Hematopoietic multipotent progenitor cell treated with erythropoietin and hydrocortisone succinate and interleukin-3 and kit ligand, for 6 days (in vitro differentiated cells): ENCODE measurements around the gene AGMO.

Experiments
- DNase-seq: peaks from one replicate; pipeline ENCODE4 v3.0.0-alpha.2; 2015

The AGMO gene

GRCh38 chr7:15452670-15453069 is 109.1 kb downstream of the AGMO start:
- no peak for DNase-seq

- no peak for DNase-seq
These were observed 115.1 kb downstream of the AGMO start for GRCh38 chr7:15446722-15447121.

DNA sequence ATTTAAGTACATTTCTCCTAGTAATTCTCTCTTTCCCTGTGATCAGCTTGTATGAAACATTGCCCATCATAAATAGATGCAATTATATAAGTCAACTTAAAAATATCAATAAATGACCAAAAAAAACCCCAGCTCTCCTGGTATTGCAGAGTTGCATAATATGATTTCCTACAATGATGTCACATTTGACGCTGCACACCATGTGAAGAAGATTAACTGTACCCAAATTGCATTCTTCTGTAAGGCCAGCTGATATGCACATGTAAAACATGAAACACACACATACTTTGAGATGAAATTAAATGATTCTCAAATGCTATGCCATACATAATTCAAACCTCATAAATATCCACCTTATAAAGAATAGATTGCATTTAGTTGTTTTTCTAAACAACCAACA is 115.5 kb downstream of the AGMO start:
- DNase-seq, result no peak

GRCh38 chr7:15441915-15442314 is 119.9 kb downstream of the AGMO start:
- no peak for DNase-seq

- DNase-seq, result no peak
These were observed 121.3 kb downstream of the AGMO start for GRCh38 chr7:15440482-15440881.

DNA sequence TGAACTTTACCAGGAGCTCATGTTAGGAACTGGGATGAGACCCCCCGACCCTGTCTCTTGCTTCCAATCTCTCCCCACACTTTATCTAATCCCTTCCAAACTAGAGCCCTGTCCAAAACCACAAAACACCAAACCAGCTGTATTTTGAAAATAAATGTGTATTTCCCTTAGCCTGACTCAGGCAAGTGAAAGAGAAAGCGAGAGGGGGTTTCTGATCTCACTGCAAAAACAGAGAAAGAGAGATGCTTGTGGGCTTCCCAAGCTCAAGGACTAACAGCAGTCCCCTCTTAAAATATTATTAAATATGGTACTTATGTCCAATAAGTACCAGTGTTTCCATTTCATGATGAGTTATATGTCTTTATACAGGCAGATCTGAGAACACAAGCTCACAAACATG is 122.0 kb downstream of the AGMO start:
- no peak for DNase-seq

DNA sequence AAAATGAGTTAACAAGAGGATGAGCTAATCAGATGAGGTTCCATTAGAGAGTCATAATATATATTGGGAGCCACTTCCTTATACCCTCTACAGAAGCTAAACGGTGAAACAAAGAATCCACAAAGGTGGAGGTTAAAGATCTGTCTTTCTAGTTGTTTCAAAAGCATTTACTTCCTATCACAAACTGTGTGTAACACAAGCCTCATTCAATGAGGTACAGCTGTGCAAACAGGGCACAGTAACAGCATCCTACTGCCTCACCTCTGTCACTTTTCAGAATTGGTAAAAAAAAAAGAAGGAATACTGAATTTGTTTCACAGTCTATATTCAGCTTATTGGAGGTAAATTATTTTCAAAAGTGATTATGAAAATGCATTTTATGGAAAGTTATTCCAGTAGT is 128.7 kb downstream of the AGMO start:
- DNase-seq, result no peak

DNA sequence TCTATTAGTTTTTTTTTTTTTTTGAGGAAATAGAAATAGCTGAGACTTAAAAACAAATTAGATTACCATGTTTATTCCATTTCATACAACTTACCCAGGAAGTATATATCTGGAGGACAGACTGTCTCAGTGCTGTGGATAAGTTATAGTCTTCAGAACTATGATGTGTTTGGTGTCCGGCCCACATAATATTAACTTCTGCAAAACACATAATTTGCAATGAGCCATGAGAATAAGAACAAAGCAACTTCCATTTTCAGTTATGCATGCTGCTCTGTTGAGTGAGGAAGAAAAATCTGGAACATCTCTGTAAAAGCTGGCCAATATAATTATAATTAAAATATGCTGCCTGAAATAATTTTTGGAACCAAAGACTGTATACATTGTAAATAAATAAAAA is 130.9 kb downstream of the AGMO start:
- DNase-seq, result no peak

GRCh38 chr7:15430191-15430590 is 131.6 kb downstream of the AGMO start:
- no peak for DNase-seq

DNA sequence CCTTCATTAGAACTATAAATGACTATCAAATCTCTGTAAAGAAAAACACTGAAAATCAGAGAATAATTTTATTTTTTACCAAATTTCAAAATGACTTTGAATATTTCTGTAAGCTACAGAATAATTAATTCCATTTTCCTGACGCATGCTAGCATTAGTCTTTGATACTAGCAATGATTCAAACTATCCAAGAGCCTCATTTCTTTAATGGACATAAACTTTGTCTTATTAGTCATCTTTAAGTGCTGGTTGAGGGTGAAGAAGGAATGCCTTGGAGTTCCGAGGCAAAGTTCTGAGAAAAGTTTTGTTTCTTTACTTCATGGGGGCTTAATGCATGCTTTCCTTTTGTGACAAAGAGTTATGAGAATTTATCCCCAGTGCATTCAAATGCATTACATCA is 137.3 kb downstream of the AGMO start:
- no peak for DNase-seq

DNA sequence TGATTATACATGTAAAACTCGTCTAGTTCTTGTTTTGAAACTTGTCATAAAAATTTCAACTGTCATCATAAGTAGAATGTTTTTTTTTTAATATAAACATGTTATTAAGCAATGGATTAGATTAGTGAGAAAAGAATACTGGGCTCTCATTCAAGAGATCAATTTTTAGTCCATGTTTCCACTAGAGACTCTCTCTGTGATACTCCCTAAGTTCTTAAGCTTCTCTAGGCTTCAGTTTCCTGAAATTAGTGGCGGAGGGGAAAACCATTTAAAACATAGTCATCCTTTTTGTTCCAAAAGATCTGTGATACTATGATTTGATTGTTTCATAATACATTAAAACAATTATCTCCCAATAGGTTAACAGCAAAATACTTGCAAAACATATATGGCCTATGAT is 142.2 kb downstream of the AGMO start:
- no peak for DNase-seq

GRCh38 chr7:15418264-15418663 is 143.6 kb downstream of the AGMO start:
- DNase-seq, result no peak

DNA sequence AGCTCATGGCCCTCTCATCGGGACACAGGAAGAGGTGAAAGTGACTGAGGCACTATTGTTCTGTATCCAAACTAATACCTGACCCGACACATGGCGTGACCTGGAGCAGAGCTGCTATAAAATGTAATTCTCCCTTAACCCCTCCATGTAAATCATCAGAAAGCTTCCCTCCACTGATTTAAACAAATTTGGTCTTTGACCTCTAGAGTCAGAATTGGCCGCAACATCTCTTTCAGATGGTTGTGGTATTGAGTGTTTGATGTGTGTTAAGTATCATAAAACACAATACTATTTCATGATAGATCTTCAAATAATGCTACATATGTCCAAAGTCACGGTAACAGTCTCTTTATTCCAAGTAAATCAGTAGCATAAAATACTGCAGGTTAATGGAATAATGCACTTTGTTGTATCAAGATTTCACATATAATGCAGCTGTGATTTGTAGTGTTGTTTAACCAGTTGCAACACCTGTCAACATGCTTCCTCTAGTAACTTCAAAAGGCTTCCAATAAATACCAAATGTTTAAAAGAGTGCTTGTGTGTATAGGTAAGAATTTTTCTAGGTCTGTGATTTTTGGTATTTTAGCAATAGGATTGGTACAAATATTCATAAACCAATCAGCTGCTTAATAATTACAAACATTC is 144.3 kb downstream of the AGMO start:
- DNase-seq, result no peak

- DNase-seq, result no peak
These were observed 150.8 kb downstream of the AGMO start for GRCh38 chr7:15411019-15411418.

DNA sequence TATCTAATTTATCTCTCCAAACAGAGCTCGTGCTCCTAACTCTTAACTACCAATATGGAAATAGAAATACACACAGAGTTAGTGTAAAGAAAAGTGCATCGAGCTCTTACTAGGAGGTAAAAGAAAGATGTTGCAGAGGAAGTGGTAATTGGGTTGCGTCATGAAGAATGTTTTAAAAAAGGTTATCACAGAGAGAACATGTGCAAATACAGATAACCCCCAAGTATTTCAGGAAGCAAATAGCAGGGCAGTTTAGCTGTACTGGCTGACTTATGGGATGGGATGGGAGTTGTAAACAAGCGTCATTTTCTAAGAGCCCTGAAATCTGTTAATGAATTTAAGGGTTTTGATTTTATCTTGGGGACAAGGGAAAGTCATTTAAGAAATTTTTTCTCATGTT is 153.9 kb downstream of the AGMO start:
- peak; percentile 77 for DNase-seq

DNA sequence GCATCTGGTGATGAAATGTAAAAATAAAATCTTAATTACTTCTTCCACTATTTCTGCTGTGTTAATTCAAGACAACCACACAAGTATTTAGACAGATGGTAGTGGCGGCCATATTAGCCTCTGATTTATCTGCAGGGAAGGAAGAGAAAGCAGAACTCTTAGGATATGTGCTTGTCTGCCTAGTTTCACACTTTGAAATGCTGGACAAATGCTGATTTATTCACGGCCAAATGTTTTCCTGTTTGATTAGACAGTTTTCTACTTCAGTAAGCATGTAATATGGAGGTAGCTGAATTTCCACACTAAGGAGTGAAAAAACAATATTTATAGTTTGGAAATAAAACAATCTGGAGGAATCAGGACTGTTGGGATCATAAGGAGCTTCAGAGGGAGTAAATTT is 158.1 kb downstream of the AGMO start:
- no peak for DNase-seq

DNA sequence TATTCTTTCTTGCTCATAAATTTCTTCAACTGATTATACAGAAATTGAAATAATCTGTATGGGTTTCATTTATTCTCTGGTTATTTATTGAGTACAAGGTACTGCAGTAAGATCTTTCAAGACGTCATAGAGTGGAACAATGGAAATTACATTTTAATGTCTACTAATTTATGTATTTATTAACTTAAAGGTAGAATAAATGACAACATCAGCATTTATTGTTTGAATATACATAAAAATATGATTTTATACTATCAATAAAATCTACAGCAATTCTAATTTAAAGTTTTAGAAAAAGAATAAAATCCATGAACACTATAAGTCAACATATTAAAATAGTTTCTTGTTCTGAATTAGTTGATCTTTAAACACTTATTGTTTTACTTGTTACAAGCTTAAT is 158.5 kb downstream of the AGMO start:
- no peak for DNase-seq

- no peak for DNase-seq
These were observed 159.2 kb downstream of the AGMO start for GRCh38 chr7:15402436-15403136.

GRCh38 chr7:15400440-15400839 is 161.4 kb downstream of the AGMO start:
- no peak for DNase-seq

DNA sequence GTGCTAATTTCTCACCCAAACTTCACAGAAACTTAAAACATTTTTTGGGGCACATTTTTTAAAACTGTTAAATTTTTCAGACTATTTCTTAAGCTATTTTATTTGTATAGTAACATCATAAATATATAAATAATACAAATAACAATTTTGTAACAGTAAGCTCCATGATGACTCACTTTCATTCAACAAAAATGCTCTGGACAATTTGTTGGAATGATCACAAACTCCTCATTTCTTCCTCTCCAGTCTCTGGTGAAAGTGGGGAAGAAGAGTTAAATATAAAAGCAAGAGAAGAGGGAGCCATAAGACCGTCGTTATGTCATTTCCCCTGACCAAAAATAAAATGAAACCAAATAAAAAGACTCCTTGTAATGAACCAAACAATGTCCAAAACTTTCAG is 162.4 kb downstream of the AGMO start:
- no peak for DNase-seq

DNA sequence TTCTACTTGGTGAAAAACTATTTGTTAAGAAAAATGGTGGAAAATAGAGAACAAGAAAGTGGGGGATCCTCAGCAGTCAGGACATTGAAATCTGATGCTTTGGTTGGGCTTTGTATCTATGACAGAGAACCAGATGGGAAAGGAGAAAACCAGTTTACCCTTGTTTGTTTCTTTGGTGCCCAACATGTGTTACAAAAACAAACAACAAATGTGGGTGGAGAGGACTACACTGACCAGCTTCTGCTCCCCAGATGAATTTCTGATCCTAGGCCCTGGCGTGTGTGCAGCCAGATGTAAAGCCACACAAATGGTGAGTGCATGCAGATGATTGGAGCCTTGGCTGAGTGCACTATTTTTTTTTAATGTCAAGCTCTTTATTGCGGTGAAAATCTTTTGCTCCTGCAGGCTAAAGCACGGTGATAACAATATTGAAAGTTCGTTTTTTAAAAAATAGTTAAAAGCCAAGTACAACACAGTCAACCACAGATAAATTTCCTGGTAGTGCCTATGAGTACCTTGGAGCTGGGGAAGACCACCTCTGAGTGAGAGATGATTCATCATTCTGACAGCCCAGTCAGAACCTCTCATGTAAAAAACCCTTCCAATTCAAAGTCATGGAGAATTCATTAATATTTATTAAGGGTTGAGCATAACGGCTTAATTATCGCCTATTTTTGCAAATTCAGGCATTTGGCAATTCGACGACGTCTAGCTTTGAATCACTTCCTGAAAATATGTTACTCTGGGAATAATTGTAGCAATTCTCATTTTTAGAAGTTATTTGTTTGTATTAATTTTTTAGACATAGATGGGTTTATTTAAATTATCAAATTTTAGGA is 163.7 kb downstream of the AGMO start:
- no peak for DNase-seq

GRCh38 chr7:15397159-15397550 is 164.7 kb downstream of the AGMO start:
- no peak for DNase-seq

DNA sequence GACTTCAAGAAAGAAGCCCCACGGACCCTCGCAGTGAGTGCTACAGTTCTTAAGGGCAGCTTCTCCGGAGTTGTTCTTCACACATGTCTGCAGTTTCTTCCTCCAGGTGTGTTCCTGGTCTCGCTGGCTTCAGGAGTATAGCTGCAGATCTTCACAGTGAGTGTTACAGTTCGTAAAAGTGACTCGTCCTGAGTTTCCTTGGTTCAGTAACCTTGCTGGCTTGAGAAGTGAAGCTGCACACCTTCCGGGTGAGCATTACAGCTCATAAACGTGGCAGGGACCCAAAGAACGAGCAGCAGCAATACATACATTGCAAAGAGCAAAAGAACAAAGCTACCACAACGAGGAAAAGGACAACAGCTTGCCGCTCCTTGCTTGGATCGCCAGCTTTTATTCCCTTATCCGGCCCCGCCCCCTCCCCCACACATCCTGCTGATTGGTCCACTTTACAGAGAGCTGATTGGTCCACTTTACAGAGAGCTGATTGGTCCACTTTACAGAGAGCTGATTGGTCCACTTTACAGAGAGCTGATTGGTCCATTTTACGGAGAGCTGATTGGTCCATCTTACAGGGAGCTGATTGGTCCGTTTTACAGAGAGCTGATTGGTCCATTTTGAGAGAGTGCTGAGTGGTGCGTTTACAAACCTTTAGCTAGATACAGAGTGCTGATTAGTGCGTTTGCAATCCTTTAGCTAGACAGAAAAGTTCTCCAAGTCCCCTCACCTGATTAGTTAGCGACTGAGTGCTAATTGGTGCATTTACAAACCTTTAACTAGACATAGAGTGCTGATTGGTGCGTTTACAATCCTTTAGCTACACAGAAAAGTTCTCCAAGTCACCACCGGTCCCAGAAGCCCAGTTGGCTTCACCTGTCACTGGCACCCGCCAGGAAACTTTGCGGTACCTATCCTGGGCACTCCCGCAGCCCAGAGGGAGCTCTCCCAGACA is 165.3 kb downstream of the AGMO start:
- no peak for DNase-seq
